WTC11 (cell line): Measurements from ENCODE around the gene GAA. TPM values are rescaled to one million over a fixed set of nuclear protein-coding genes. Genes with fewer than 3 reads are reported as not detected.

ENCODE experiments used
- ATAC-seq: fragments of 200-7000 bp; cut with Tn5 transposase; 2 replicates; pipeline ENCODE4 v1.10.0; 2021; ENCODE audit warnings: mild to moderate bottlenecking, moderate library complexity
- CTCF ChIA-PET: fragments of 300-600 bp; sonication (Branson Sonifier 250); formaldehyde crosslinking; loops from one replicate; lab custom pipeline; 2021; ENCODE audit warnings: antibody characterized with exemption; lab: Charles Lee
- POLR2A ChIA-PET: fragments of 350-600 bp; sonication (Branson Sonifier 250); formaldehyde crosslinking; loops from one replicate; lab custom pipeline; 2021; ENCODE audit warnings: antibody characterized with exemption; lab: Charles Lee
- DNase-seq: peaks from one replicate; pipeline ENCODE4 v3.0.0; 2021; ENCODE audit warnings: low spot score
- H3K27ac Mint-ChIP-seq: 2 replicates; pipeline ENCODE4 v1.8.0; 2021; ENCODE audit warnings: mixed read lengths
- H3K27me3 Mint-ChIP-seq: 2 replicates; pipeline ENCODE4 v1.8.0; 2021; ENCODE audit warnings: low read depth, mild to moderate bottlenecking, moderate library complexity, mixed read lengths
- H3K36me3 Mint-ChIP-seq: 2 replicates; pipeline ENCODE4 v1.8.0; 2021; ENCODE audit warnings: mixed read lengths
- H3K4me1 Mint-ChIP-seq: 2 replicates; pipeline ENCODE4 v1.8.0; 2022; ENCODE audit warnings: mixed read lengths
- H3K4me3 Mint-ChIP-seq: 2 replicates; pipeline ENCODE4 v1.8.0; 2021; ENCODE audit warnings: mild to moderate bottlenecking, moderate library complexity, mixed read lengths
- H3K9me3 Mint-ChIP-seq: 2 replicates; pipeline ENCODE4 v1.8.0; 2021; ENCODE audit warnings: mixed read lengths
- CBFB ChIP-seq: sonication (generic); formaldehyde crosslinking; IDR thresholded peaks from 2 replicates; pipeline ENCODE4 v1.8.1; 2022; ENCODE audit warnings: mild to moderate bottlenecking, low read depth, missing genetic modification reagents
- FOXJ3 ChIP-seq: sonication (generic); formaldehyde crosslinking; IDR thresholded peaks from 2 replicates; pipeline ENCODE4 v1.9.0; 2021; ENCODE audit warnings: missing genetic modification reagents, mild to moderate bottlenecking, borderline replicate concordance
- GTF2I ChIP-seq: fragments of 250-450 bp; sonication (Bioruptor Pico); conservative IDR thresholded peaks from 2 replicates; pipeline ENCODE4 v1.4.0; 2021; ENCODE audit warnings: mild to moderate bottlenecking
- MXD4 ChIP-seq: fragments of 250-450 bp; sonication (Bioruptor Pico); IDR thresholded peaks from 2 replicates; pipeline ENCODE4 v1.8.0; 2021; ENCODE audit warnings: mild to moderate bottlenecking, moderate library complexity, borderline replicate concordance
- NFATC4 ChIP-seq: fragments of 250-450 bp; sonication (Bioruptor Pico); IDR thresholded peaks from 2 replicates; pipeline ENCODE4 v1.9.0; 2021; ENCODE audit warnings: mild to moderate bottlenecking
- RELA ChIP-seq: sonication (generic); formaldehyde crosslinking; IDR thresholded peaks from 2 replicates; pipeline ENCODE4 v1.8.1; 2022; ENCODE audit warnings: missing genetic modification reagents, mild to moderate bottlenecking, borderline replicate concordance
- TP53 ChIP-seq: sonication (generic); formaldehyde crosslinking; IDR thresholded peaks from 2 replicates; pipeline ENCODE4 v1.8.1; 2023; ENCODE audit warnings: mild to moderate bottlenecking, missing genetic modification reagents
- USF2 ChIP-seq: sonication (generic); formaldehyde crosslinking; IDR thresholded peaks from 2 replicates; pipeline ENCODE4 v1.8.1; 2023; ENCODE audit warnings: mild to moderate bottlenecking, missing genetic modification reagents, moderate library complexity
- ZBTB21 ChIP-seq: sonication (generic); formaldehyde crosslinking; IDR thresholded peaks from 2 replicates; pipeline ENCODE4 v1.8.1; 2023; ENCODE audit warnings: mild to moderate bottlenecking, missing genetic modification reagents, borderline replicate concordance
- ZBTB43 ChIP-seq: sonication (generic); formaldehyde crosslinking; IDR thresholded peaks from 2 replicates; pipeline ENCODE4 v1.8.1; 2023; ENCODE audit warnings: mild to moderate bottlenecking, missing genetic modification reagents
- ZNF138 ChIP-seq: sonication (generic); formaldehyde crosslinking; conservative IDR thresholded peaks from 2 replicates; pipeline ENCODE4 v1.8.1; 2022; ENCODE audit warnings: mild to moderate bottlenecking, moderate library complexity, missing genetic modification reagents
- ZNF396 ChIP-seq: fragments of 250-450 bp; sonication (Bioruptor Pico); IDR thresholded peaks from 2 replicates; pipeline ENCODE4 v1.8.0; 2021; ENCODE audit warnings: mild to moderate bottlenecking, moderate library complexity, borderline replicate concordance
- total RNA-seq: library from RNA; stranded (reverse); gene quantifications from 3 replicates; pipeline ENCODE4 v1.2.3, GENCODE V29; 2021
- TF ChIP-seq, protein P1 (sequence below): sonication (generic); formaldehyde crosslinking; IDR thresholded peaks from 2 replicates; pipeline ENCODE4 v1.8.0; 2023; ENCODE audit warnings: missing genetic modification reagents, mild to moderate bottlenecking, borderline replicate concordance
- TF ChIP-seq, protein P2 (sequence below): fragments of 250-450 bp; sonication (Bioruptor Pico); IDR thresholded peaks from 2 replicates; pipeline ENCODE4 v1.9.0; 2021; ENCODE audit warnings: mild to moderate bottlenecking
- TF ChIP-seq, protein P3 (sequence below): sonication (generic); formaldehyde crosslinking; IDR thresholded peaks from 2 replicates; pipeline ENCODE4 v1.8.1; 2022; ENCODE audit warnings: low read depth, mild to moderate bottlenecking, moderate library complexity, missing genetic modification reagents, borderline replicate concordance
- TF ChIP-seq, protein P4 (sequence below): sonication (generic); formaldehyde crosslinking; IDR thresholded peaks from 2 replicates; pipeline ENCODE4 v1.8.0; 2022; ENCODE audit warnings: mild to moderate bottlenecking, missing genetic modification reagents
- TF ChIP-seq, protein P5 (sequence below): fragments of 250-450 bp; sonication (Bioruptor Pico); IDR thresholded peaks from 2 replicates; pipeline ENCODE4 v1.9.0; 2021; ENCODE audit warnings: mild to moderate bottlenecking, borderline replicate concordance

Gene GAA
- total RNA-seq, 1 experiment from 2014 or later = 91.6 TPM

GRCh38 chr17:80116921-80117380, 15.6 kb downstream of the GAA start:
- peaks cover 2% of the 10 kb centered on the region; the same call in 1 of the 2 replicates for H3K4me1 Mint-ChIP-seq
- 0 out of 2 replicates have a peak overlapping the region, but pooled peaks have one; percentile 11 for H3K27ac Mint-ChIP-seq
- H3K27me3 Mint-ChIP-seq = no peaks in the 10 kb centered on the region; the same call in 1 of the 2 replicates
- DNase-seq = no peak
- H3K4me3 Mint-ChIP-seq = no peak overlapping the region
- TF ChIP-seq RELA (CRISPR knock-in tag) = 0 out of 2 replicates have a peak, but pooled peaks have one; percentile 14
- no peak for TF ChIP-seq MXD4 (CRISPR knock-in tag)
- TF ChIP-seq ZNF396 (CRISPR knock-in tag) = no peak
- TF ChIP-seq, all 79 proteins: peak for 1
- ChIA-PET POLR2A (no interaction called here), CTCF (interaction anchor here (1.3 to 3.2 kb wide), 4 partner anchors 7 to 109 kb away, joined by 5 to 19 read pairs (median 14); partner anchors contain the start of gene GAA)
- H3K9me3 Mint-ChIP-seq = peaks cover 7% of the 10 kb centered on the region; the same call in 1 of the 2 replicates
- H3K36me3 Mint-ChIP-seq = peaks cover 14% of the 10 kb centered on the region
- ATAC-seq = no peak

DNA sequence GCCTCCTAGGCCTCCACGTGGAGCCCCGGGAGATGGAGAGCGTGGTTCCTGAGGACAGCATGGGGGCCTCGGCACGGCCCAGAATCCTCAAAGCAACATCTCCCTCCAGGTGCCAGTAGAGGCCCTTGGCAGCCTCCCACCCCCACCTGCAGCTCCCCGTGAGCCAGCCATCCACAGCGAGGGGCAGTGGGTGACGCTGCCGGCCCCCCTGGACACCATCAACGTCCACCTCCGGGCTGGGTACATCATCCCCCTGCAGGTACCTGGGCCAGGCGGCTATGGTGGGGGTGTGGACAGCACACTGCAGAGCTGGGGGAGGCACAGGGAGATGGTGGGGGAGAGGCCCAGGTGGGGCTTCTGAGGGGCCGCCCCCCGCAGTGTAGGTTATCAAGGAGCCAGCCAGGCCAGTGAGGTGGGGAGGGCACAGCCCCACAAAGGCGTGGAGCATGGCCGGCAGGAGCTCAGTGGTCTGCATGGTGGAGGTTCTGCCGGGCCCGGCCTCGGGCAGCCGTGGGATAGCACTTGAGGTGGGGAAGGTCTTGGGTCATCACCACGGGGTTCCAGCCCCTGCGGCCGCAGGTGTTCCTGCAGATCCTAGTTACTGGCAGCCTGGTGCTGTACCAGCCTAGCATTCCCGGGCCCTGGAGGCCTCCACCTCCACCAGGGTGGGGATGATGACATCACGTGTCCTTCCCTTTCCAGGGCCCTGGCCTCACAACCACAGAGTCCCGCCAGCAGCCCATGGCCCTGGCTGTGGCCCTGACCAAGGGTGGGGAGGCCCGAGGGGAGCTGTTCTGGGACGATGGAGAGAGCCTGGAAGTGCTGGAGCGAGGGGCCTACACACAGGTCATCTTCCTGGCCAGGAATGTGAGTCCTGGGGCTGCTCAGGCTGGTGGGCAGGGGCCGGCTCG, 16.4 kb downstream of the GAA start:
- H3K27ac Mint-ChIP-seq = 0 out of 2 replicates have a peak overlapping the region, but pooled peaks have one; percentile 11
- CTCF ChIA-PET = interaction anchor here (1.3 to 3.2 kb wide), 2 partner anchors 16 to 109 kb away, joined by 5 to 13 read pairs; partner anchors contain the start of gene GAA
- ATAC-seq = no peak

More for the DNA sequence above, 16.4 kb downstream of the GAA start:
- Mint-ChIP-seq H3K9me3 (peaks cover 7% of the 10 kb centered on the region; the same call in 1 of the 2 replicates), H3K27me3 (no peaks in the 10 kb centered on the region; the same call in 1 of the 2 replicates), H3K4me1 (peaks cover 2% of the 10 kb centered on the region; the same call in 1 of the 2 replicates), H3K4me3 (no peak overlapping the region), H3K36me3 (peaks cover 14% of the 10 kb centered on the region)
- POLR2A ChIA-PET = no interaction called here
- no peak for DNase-seq
- TF ChIP-seq NFATC4 (CRISPR knock-in tag) (no peak), TP53 (CRISPR knock-in tag) (no peak), USF2 (CRISPR knock-in tag) (no peak), ZBTB21 (CRISPR knock-in tag) (no peak), CBFB (no peak), ZNF138 (CRISPR knock-in tag) (no peak), FOXJ3 (CRISPR knock-in tag) (no peak), GTF2I (CRISPR knock-in tag) (no peak), RELA (CRISPR knock-in tag) (no peak), ZBTB43 (CRISPR knock-in tag) (no peak)
- TF ChIP-seq, protein P1, sequence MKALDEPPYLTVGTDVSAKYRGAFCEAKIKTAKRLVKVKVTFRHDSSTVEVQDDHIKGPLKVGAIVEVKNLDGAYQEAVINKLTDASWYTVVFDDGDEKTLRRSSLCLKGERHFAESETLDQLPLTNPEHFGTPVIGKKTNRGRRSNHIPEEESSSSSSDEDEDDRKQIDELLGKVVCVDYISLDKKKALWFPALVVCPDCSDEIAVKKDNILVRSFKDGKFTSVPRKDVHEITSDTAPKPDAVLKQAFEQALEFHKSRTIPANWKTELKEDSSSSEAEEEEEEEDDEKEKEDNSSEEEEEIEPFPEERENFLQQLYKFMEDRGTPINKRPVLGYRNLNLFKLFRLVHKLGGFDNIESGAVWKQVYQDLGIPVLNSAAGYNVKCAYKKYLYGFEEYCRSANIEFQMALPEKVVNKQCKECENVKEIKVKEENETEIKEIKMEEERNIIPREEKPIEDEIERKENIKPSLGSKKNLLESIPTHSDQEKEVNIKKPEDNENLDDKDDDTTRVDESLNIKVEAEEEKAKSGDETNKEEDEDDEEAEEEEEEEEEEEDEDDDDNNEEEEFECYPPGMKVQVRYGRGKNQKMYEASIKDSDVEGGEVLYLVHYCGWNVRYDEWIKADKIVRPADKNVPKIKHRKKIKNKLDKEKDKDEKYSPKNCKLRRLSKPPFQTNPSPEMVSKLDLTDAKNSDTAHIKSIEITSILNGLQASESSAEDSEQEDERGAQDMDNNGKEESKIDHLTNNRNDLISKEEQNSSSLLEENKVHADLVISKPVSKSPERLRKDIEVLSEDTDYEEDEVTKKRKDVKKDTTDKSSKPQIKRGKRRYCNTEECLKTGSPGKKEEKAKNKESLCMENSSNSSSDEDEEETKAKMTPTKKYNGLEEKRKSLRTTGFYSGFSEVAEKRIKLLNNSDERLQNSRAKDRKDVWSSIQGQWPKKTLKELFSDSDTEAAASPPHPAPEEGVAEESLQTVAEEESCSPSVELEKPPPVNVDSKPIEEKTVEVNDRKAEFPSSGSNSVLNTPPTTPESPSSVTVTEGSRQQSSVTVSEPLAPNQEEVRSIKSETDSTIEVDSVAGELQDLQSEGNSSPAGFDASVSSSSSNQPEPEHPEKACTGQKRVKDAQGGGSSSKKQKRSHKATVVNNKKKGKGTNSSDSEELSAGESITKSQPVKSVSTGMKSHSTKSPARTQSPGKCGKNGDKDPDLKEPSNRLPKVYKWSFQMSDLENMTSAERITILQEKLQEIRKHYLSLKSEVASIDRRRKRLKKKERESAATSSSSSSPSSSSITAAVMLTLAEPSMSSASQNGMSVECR (CRISPR knock-in tag) = no peak
- TF ChIP-seq, protein P2, sequence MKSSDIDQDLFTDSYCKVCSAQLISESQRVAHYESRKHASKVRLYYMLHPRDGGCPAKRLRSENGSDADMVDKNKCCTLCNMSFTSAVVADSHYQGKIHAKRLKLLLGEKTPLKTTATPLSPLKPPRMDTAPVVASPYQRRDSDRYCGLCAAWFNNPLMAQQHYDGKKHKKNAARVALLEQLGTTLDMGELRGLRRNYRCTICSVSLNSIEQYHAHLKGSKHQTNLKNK = no peak
- TF ChIP-seq, protein P3, sequence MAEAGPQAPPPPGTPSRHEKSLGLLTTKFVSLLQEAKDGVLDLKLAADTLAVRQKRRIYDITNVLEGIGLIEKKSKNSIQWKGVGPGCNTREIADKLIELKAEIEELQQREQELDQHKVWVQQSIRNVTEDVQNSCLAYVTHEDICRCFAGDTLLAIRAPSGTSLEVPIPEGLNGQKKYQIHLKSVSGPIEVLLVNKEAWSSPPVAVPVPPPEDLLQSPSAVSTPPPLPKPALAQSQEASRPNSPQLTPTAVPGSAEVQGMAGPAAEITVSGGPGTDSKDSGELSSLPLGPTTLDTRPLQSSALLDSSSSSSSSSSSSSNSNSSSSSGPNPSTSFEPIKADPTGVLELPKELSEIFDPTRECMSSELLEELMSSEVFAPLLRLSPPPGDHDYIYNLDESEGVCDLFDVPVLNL (CRISPR knock-in tag) = no peak
- TF ChIP-seq, protein P4, sequence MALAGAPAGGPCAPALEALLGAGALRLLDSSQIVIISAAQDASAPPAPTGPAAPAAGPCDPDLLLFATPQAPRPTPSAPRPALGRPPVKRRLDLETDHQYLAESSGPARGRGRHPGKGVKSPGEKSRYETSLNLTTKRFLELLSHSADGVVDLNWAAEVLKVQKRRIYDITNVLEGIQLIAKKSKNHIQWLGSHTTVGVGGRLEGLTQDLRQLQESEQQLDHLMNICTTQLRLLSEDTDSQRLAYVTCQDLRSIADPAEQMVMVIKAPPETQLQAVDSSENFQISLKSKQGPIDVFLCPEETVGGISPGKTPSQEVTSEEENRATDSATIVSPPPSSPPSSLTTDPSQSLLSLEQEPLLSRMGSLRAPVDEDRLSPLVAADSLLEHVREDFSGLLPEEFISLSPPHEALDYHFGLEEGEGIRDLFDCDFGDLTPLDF (CRISPR knock-in tag) = no peak
- TF ChIP-seq, protein P5, sequence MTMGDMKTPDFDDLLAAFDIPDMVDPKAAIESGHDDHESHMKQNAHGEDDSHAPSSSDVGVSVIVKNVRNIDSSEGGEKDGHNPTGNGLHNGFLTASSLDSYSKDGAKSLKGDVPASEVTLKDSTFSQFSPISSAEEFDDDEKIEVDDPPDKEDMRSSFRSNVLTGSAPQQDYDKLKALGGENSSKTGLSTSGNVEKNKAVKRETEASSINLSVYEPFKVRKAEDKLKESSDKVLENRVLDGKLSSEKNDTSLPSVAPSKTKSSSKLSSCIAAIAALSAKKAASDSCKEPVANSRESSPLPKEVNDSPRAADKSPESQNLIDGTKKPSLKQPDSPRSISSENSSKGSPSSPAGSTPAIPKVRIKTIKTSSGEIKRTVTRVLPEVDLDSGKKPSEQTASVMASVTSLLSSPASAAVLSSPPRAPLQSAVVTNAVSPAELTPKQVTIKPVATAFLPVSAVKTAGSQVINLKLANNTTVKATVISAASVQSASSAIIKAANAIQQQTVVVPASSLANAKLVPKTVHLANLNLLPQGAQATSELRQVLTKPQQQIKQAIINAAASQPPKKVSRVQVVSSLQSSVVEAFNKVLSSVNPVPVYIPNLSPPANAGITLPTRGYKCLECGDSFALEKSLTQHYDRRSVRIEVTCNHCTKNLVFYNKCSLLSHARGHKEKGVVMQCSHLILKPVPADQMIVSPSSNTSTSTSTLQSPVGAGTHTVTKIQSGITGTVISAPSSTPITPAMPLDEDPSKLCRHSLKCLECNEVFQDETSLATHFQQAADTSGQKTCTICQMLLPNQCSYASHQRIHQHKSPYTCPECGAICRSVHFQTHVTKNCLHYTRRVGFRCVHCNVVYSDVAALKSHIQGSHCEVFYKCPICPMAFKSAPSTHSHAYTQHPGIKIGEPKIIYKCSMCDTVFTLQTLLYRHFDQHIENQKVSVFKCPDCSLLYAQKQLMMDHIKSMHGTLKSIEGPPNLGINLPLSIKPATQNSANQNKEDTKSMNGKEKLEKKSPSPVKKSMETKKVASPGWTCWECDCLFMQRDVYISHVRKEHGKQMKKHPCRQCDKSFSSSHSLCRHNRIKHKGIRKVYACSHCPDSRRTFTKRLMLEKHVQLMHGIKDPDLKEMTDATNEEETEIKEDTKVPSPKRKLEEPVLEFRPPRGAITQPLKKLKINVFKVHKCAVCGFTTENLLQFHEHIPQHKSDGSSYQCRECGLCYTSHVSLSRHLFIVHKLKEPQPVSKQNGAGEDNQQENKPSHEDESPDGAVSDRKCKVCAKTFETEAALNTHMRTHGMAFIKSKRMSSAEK (CRISPR knock-in tag) = no peak
